ENCODE results near the gene SCAMP1.
A peak's percentile ranks its signal among the peaks of the same experiment; 100 is the strongest.

SCAMP1 gene

DNA sequence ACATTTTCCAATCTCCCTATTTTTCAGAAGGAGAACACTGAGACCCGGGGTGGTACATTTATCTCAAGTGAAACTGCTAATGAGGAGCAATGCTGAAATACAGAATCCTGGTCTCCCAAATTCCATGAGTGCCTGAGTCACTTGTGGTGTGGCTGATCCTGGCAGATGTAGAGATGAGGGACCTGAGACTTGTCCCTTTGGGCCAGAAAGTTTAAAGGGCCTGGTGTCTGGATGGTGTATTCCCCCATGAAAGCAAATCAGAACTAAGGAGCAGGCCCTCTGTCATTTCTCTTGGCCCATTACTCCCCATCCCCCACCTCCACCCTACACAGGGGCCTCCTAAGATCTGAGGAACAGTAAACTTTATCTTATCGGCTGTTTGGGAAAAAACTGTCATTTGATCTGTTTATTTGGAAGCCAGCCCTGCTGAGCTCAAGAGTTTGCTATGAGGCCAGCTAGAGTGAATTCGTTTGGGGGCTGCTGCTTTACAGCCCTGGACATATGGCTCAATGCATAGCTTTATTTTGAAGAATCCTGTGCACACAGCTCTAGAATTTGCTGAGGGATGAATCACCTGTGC lies 147.9 kb downstream of the SCAMP1 start (continued):
- TF ChIP-seq ZNF423 (tag by site-specific recombination; IDR thresholded peaks at IDR 0.05) (no peak), ZXDB (tag by site-specific recombination; IDR thresholded peaks at IDR 0.05) (peak; percentile 96), ZNF132 (tag by site-specific recombination; IDR thresholded peaks at IDR 0.05; ENCODE audit: borderline replicate concordance) (no peak), ZNF169 (tag by site-specific recombination; IDR thresholded peaks at IDR 0.05) (no peak), ZNF623 (tag by site-specific recombination; IDR thresholded peaks at IDR 0.05) (no peak), ZNF549 (tag by site-specific recombination; IDR thresholded peaks at IDR 0.05) (no peak), ZBTB8A (tag by site-specific recombination; IDR thresholded peaks at IDR 0.05) (peak; percentile 48; the same call in 1 of the 2 replicates), ZNF10 (tag by site-specific recombination; IDR thresholded peaks at IDR 0.05) (no peak), ZNF416 (tag by site-specific recombination; IDR thresholded peaks at IDR 0.05) (no peak), ZNF248 (tag by site-specific recombination; IDR thresholded peaks at IDR 0.05) (no peak), GFI1B (tag by site-specific recombination; IDR thresholded peaks at IDR 0.05) (0 out of 2 replicates have a peak, but pooled peaks have one; percentile 57), ZNF155 (tag by site-specific recombination; IDR thresholded peaks at IDR 0.05) (no peak), ZFP3 (tag by site-specific recombination; IDR thresholded peaks at IDR 0.05; ENCODE audit: low read depth) (no peak), YY2 (tag by site-specific recombination; IDR thresholded peaks at IDR 0.05) (no peak), ZBTB1 (tag by site-specific recombination; IDR thresholded peaks at IDR 0.05) (no peak), ZNF514 (tag by site-specific recombination; IDR thresholded peaks at IDR 0.05) (no peak), BCL11B (tag by site-specific recombination; IDR thresholded peaks at IDR 0.05; ENCODE audit: low read depth) (no peak), ZNF548 (tag by site-specific recombination; IDR thresholded peaks at IDR 0.05) (no peak), ZNF768 (tag by site-specific recombination; IDR thresholded peaks at IDR 0.05) (no peak), ZNF658 (tag by site-specific recombination; IDR thresholded peaks at IDR 0.05) (no peak)
- TF ChIP-seq, protein P1, sequence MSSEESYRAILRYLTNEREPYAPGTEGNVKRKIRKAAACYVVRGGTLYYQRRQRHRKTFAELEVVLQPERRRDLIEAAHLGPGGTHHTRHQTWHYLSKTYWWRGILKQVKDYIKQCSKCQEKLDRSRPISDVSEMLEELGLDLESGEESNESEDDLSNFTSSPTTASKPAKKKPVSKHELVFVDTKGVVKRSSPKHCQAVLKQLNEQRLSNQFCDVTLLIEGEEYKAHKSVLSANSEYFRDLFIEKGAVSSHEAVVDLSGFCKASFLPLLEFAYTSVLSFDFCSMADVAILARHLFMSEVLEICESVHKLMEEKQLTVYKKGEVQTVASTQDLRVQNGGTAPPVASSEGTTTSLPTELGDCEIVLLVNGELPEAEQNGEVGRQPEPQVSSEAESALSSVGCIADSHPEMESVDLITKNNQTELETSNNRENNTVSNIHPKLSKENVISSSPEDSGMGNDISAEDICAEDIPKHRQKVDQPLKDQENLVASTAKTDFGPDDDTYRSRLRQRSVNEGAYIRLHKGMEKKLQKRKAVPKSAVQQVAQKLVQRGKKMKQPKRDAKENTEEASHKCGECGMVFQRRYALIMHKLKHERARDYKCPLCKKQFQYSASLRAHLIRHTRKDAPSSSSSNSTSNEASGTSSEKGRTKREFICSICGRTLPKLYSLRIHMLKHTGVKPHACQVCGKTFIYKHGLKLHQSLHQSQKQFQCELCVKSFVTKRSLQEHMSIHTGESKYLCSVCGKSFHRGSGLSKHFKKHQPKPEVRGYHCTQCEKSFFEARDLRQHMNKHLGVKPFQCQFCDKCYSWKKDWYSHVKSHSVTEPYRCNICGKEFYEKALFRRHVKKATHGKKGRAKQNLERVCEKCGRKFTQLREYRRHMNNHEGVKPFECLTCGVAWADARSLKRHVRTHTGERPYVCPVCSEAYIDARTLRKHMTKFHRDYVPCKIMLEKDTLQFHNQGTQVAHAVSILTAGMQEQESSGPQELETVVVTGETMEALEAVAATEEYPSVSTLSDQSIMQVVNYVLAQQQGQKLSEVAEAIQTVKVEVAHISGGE (tag by site-specific recombination; conservative IDR thresholded peaks at IDR 0.05; ENCODE audit: low read depth), result no peak
- TF ChIP-seq, protein P2, sequence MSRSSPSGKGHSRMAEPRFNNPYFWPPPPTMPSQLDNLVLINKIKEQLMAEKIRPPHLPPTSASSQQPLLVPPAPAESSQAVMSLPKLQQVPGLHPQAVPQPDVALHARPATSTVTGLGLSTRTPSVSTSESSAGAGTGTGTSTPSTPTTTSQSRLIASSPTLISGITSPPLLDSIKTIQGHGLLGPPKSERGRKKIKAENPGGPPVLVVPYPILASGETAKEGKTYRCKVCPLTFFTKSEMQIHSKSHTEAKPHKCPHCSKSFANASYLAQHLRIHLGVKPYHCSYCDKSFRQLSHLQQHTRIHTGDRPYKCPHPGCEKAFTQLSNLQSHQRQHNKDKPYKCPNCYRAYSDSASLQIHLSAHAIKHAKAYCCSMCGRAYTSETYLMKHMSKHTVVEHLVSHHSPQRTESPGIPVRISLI (tag by site-specific recombination; IDR thresholded peaks at IDR 0.05), result peak; percentile 47; the same call in 1 of the 2 replicates
- TF ChIP-seq, protein P3, sequence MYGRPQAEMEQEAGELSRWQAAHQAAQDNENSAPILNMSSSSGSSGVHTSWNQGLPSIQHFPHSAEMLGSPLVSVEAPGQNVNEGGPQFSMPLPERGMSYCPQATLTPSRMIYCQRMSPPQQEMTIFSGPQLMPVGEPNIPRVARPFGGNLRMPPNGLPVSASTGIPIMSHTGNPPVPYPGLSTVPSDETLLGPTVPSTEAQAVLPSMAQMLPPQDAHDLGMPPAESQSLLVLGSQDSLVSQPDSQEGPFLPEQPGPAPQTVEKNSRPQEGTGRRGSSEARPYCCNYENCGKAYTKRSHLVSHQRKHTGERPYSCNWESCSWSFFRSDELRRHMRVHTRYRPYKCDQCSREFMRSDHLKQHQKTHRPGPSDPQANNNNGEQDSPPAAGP (tag by site-specific recombination; IDR thresholded peaks at IDR 0.05), result no peak
- TF ChIP-seq, protein P4, sequence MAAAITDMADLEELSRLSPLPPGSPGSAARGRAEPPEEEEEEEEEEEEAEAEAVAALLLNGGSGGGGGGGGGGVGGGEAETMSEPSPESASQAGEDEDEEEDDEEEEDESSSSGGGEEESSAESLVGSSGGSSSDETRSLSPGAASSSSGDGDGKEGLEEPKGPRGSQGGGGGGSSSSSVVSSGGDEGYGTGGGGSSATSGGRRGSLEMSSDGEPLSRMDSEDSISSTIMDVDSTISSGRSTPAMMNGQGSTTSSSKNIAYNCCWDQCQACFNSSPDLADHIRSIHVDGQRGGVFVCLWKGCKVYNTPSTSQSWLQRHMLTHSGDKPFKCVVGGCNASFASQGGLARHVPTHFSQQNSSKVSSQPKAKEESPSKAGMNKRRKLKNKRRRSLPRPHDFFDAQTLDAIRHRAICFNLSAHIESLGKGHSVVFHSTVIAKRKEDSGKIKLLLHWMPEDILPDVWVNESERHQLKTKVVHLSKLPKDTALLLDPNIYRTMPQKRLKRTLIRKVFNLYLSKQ (tag by site-specific recombination; IDR thresholded peaks at IDR 0.05; ENCODE audit: borderline replicate concordance), result no peak
- TF ChIP-seq, protein P5, sequence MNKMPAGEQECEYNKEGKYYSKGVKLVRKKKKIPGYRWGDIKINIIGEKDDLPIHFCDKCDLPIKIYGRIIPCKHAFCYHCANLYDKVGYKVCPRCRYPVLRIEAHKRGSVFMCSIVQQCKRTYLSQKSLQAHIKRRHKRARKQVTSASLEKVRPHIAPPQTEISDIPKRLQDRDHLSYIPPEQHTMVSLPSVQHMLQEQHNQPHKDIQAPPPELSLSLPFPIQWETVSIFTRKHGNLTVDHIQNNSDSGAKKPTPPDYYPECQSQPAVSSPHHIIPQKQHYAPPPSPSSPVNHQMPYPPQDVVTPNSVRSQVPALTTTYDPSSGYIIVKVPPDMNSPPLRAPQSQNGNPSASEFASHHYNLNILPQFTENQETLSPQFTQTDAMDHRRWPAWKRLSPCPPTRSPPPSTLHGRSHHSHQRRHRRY (tag by site-specific recombination; IDR thresholded peaks at IDR 0.05), result no peak
- TF ChIP-seq, protein P6, sequence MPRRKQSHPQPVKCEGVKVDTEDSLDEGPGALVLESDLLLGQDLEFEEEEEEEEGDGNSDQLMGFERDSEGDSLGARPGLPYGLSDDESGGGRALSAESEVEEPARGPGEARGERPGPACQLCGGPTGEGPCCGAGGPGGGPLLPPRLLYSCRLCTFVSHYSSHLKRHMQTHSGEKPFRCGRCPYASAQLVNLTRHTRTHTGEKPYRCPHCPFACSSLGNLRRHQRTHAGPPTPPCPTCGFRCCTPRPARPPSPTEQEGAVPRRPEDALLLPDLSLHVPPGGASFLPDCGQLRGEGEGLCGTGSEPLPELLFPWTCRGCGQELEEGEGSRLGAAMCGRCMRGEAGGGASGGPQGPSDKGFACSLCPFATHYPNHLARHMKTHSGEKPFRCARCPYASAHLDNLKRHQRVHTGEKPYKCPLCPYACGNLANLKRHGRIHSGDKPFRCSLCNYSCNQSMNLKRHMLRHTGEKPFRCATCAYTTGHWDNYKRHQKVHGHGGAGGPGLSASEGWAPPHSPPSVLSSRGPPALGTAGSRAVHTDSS (tag by site-specific recombination; IDR thresholded peaks at IDR 0.05), result 0 out of 2 replicates have a peak, but pooled peaks have one; percentile 29
- TF ChIP-seq, protein P7, sequence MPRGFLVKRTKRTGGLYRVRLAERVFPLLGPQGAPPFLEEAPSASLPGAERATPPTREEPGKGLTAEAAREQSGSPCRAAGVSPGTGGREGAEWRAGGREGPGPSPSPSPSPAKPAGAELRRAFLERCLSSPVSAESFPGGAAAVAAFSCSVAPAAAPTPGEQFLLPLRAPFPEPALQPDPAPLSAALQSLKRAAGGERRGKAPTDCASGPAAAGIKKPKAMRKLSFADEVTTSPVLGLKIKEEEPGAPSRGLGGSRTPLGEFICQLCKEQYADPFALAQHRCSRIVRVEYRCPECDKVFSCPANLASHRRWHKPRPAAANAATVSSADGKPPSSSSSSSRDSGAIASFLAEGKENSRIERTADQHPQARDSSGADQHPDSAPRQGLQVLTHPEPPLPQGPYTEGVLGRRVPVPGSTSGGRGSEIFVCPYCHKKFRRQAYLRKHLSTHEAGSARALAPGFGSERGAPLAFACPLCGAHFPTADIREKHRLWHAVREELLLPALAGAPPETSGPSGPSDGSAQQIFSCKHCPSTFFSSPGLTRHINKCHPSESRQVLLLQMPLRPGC (tag by site-specific recombination; IDR thresholded peaks at IDR 0.05), result peak; percentile 64; the same call in 1 of the 2 replicates
- TF ChIP-seq, protein P8, sequence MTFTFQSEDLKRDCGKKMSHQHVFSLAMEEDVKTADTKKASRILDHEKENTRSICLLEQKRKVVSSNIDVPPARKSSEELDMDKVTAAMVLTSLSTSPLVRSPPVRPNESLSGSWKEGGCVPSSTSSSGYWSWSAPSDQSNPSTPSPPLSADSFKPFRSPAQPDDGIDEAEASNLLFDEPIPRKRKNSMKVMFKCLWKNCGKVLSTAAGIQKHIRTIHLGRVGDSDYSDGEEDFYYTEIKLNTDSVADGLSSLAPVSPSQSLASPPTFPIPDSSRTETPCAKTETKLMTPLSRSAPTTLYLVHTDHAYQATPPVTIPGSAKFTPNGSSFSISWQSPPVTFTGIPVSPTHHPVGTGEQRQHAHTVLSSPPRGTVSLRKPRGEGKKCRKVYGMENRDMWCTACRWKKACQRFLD (tag by site-specific recombination; IDR thresholded peaks at IDR 0.05), result no peak
